GM23338 (cell line): ENCODE data around the gene NUTM2F. TPM values are rescaled to one million over a fixed set of nuclear protein-coding genes. Genes with fewer than 3 reads are reported as not detected.

Experiments used
- ATAC-seq: fragments of 200-7000 bp; cut with Tn5 transposase; 3 replicates; pipeline ENCODE4 v1.9.1; 2020
- DNase-seq: peaks from one replicate; pipeline ENCODE4 v3.0.0-alpha.2; 2015; ENCODE audit warnings: low spot score
- H2AFZ ChIP-seq: fragments of 200-600 bp; sonication (generic); 2 replicates; pipeline ENCODE4 v1.8.0; 2016; ENCODE audit warnings: antibody characterized with exemption, mild to moderate bottlenecking, moderate library complexity
- H3F3A ChIP-seq: fragments of 200-600 bp; sonication (generic); replicated peaks from 2 replicates; pipeline ENCODE4 v1.8.0; 2017; ENCODE audit warnings: antibody characterized with exemption, mixed run types, low read depth
- H3K27ac ChIP-seq: fragments of 200-600 bp; sonication (generic); 2 replicates; pipeline ENCODE4 v1.6.1; 2016; ENCODE audit warnings: low read depth
- H3K27me3 ChIP-seq: fragments of 200-600 bp; sonication (generic); 2 replicates; pipeline ENCODE4 v1.8.0; 2016; ENCODE audit warnings: mild to moderate bottlenecking, mixed run types, moderate library complexity; ENCODE audit not compliant: insufficient read depth
- H3K36me3 ChIP-seq: fragments of 200-600 bp; sonication (generic); 2 replicates; pipeline ENCODE4 v1.8.0; 2016; ENCODE audit warnings: mild to moderate bottlenecking; ENCODE audit not compliant: insufficient read depth
- H3K4me1 ChIP-seq: fragments of 200-600 bp; sonication (generic); 2 replicates; pipeline ENCODE4 v1.8.0; 2016; ENCODE audit warnings: mild to moderate bottlenecking, moderate library complexity; ENCODE audit not compliant: insufficient read depth
- H3K4me2 ChIP-seq: fragments of 200-600 bp; sonication (generic); 2 replicates; pipeline ENCODE4 v1.7.1; 2017; ENCODE audit warnings: mixed run types
- H3K4me3 ChIP-seq: fragments of 200-600 bp; sonication (generic); 2 replicates; pipeline ENCODE4 v1.6.1; 2016; ENCODE audit warnings: mixed run types
- H3K79me2 ChIP-seq: fragments of 200-600 bp; sonication (generic); replicated peaks from 2 replicates; pipeline ENCODE4 v1.8.0; 2017; ENCODE audit warnings: mild to moderate bottlenecking; ENCODE audit not compliant: insufficient read depth
- H3K9me2 ChIP-seq: fragments of 200-600 bp; sonication (generic); 2 replicates; pipeline ENCODE4 v1.8.0; 2017; ENCODE audit not compliant: insufficient read depth
- H4K20me1 ChIP-seq: fragments of 200-600 bp; sonication (generic); replicated peaks from 2 replicates; pipeline ENCODE4 v1.8.0; 2017; ENCODE audit warnings: mild to moderate bottlenecking; ENCODE audit not compliant: insufficient read depth
- H3K27ac Mint-ChIP-seq: 2 replicates; pipeline ENCODE4 v1.8.0; 2020; ENCODE audit warnings: inconsistent platforms, mild to moderate bottlenecking, moderate library complexity, mixed read lengths
- H3K27me3 Mint-ChIP-seq: 3 replicates; pipeline ENCODE4 v1.8.0; 2022; ENCODE audit warnings: low read depth, mild to moderate bottlenecking, moderate library complexity, mixed read lengths, inconsistent platforms; ENCODE audit not compliant: insufficient read depth, poor library complexity
- H3K36me3 Mint-ChIP-seq: 3 replicates; pipeline ENCODE4 v1.8.0; 2021; ENCODE audit warnings: low read depth, mild to moderate bottlenecking, inconsistent platforms, moderate library complexity, mixed read lengths
- H3K4me1 Mint-ChIP-seq: 3 replicates; pipeline ENCODE4 v1.8.0; 2020; ENCODE audit warnings: mild to moderate bottlenecking, inconsistent platforms, mixed read lengths
- H3K4me3 Mint-ChIP-seq: 3 replicates; pipeline ENCODE4 v1.8.0; 2021; ENCODE audit warnings: moderate library complexity, mild to moderate bottlenecking, inconsistent platforms, mixed read lengths
- H3K9me3 Mint-ChIP-seq: 3 replicates; pipeline ENCODE4 v1.8.0; 2020; ENCODE audit warnings: moderate library complexity, mild to moderate bottlenecking, inconsistent platforms, mixed read lengths
- CREB1 ChIP-seq: fragments of 250-450 bp; sonication (Bioruptor Pico); IDR thresholded peaks from 2 replicates; pipeline ENCODE4 v1.5.0; 2020; ENCODE audit warnings: low read depth, mild to moderate bottlenecking, moderate library complexity
- EZH2 ChIP-seq: fragments of 200-600 bp; sonication (generic); IDR thresholded peaks from one replicate; pipeline ENCODE4 v1.8.0; 2017; ENCODE audit warnings: antibody characterized with exemption, mild to moderate bottlenecking, low read depth; ENCODE audit not compliant: unreplicated experiment
- EZH2phosphoT487 ChIP-seq: fragments of 200-600 bp; sonication (generic); IDR thresholded peaks from one replicate; pipeline ENCODE4 v1.8.1; 2018; ENCODE audit warnings: antibody characterized with exemption; ENCODE audit not compliant: unreplicated experiment
- POLR2AphosphoS5 ChIP-seq: IDR thresholded peaks from 2 replicates; pipeline ENCODE4 v1.6.1; 2016; ENCODE audit warnings: antibody characterized with exemption, low read depth
- STAT1 ChIP-seq: IDR thresholded peaks from one replicate; pipeline ENCODE4 v1.6.1; 2016; ENCODE audit warnings: antibody characterized with exemption; ENCODE audit not compliant: unreplicated experiment
- ZNF114 ChIP-seq: fragments of 250-450 bp; sonication (Bioruptor Pico); IDR thresholded peaks from 2 replicates; pipeline ENCODE4 v1.5.0; 2020; ENCODE audit warnings: mild to moderate bottlenecking, moderate library complexity
- polyA plus RNA-seq: library from polyadenylated mRNA; unstranded; fragments of >200 nt; fragmentation: Nextera tagmentation; extraction: Ambion mirVana; gene quantifications from 2 replicates; pipeline ENCODE4 v1.2.1, GENCODE V29; 2016
- total RNA-seq: library from RNA; depleted of rRNA; stranded (reverse); fragments of >200 nt; shearing (Covaris generic); gene quantifications from 2 replicates; pipeline ENCODE4 v1.2.3, GENCODE V29; 2014
- TF ChIP-seq, protein P1 (sequence below): IDR thresholded peaks from one replicate; pipeline ENCODE4 v1.6.1; 2018; ENCODE audit warnings: antibody characterized with exemption; ENCODE audit not compliant: unreplicated experiment
- TF ChIP-seq, protein P2 (sequence below): fragments of 250-450 bp; sonication (Bioruptor Pico); IDR thresholded peaks from 2 replicates; pipeline ENCODE4 v1.5.0; 2020; ENCODE audit warnings: mild to moderate bottlenecking, moderate library complexity

The NUTM2F gene
- total and polyA plus RNA-seq, 2 experiments from 2014 or later = 0.19 to 0.45 TPM

DNA sequence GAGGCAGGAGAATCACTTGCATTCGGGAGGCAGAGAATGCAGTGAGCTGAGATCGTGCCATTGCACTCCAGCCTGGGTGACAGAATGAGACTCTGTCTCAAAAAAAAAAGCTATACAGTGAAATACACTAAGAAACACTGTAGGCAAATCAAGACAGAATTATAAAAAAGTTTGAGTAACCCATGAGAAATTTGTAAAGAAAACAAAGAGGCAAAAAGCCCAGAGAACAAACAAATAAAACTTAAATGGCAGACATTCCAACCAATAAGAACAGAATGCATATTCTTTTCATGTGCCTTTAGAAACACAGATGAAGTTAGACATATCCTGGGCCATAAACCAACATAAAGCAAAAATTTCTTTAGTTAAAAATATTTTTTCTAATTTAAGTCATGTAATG, 38.8 kb downstream of the NUTM2F start:
- Histone ChIP-seq H3K4me2 (no peak overlapping the region), H3K4me1 (no peaks in the 10 kb centered on the region; the same call in 1 of the 2 replicates), H3K4me3 (no peak overlapping the region), H3F3A (no peaks in the 10 kb centered on the region), H4K20me1 (no peaks in the 10 kb centered on the region), H3K36me3 (peaks cover 5% of the 10 kb centered on the region), H3K79me2 (no peaks in the 10 kb centered on the region), H2AFZ (no peak overlapping the region), H3K27ac (no peak overlapping the region), H3K27me3 (no peaks in the 10 kb centered on the region), H3K9me2 (no peaks in the 10 kb centered on the region)
- Mint-ChIP-seq H3K9me3 (peaks cover 5% of the 10 kb centered on the region), H3K4me3 (no peak overlapping the region), H3K27ac (no peak overlapping the region), H3K27me3 (peaks cover 1% of the 10 kb centered on the region), H3K36me3 (peaks cover 38% of the 10 kb centered on the region), H3K4me1 (no peaks in the 10 kb centered on the region)
- TF ChIP-seq ZNF114 (no peak), STAT1 (no peak), CREB1 (no peak), EZH2phosphoT487 (no peak), EZH2 (no peak)
- TF ChIP-seq, protein P1, sequence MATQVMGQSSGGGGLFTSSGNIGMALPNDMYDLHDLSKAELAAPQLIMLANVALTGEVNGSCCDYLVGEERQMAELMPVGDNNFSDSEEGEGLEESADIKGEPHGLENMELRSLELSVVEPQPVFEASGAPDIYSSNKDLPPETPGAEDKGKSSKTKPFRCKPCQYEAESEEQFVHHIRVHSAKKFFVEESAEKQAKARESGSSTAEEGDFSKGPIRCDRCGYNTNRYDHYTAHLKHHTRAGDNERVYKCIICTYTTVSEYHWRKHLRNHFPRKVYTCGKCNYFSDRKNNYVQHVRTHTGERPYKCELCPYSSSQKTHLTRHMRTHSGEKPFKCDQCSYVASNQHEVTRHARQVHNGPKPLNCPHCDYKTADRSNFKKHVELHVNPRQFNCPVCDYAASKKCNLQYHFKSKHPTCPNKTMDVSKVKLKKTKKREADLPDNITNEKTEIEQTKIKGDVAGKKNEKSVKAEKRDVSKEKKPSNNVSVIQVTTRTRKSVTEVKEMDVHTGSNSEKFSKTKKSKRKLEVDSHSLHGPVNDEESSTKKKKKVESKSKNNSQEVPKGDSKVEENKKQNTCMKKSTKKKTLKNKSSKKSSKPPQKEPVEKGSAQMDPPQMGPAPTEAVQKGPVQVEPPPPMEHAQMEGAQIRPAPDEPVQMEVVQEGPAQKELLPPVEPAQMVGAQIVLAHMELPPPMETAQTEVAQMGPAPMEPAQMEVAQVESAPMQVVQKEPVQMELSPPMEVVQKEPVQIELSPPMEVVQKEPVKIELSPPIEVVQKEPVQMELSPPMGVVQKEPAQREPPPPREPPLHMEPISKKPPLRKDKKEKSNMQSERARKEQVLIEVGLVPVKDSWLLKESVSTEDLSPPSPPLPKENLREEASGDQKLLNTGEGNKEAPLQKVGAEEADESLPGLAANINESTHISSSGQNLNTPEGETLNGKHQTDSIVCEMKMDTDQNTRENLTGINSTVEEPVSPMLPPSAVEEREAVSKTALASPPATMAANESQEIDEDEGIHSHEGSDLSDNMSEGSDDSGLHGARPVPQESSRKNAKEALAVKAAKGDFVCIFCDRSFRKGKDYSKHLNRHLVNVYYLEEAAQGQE = no peak
- DNase-seq (no peak), ATAC-seq (no peak)

DNA sequence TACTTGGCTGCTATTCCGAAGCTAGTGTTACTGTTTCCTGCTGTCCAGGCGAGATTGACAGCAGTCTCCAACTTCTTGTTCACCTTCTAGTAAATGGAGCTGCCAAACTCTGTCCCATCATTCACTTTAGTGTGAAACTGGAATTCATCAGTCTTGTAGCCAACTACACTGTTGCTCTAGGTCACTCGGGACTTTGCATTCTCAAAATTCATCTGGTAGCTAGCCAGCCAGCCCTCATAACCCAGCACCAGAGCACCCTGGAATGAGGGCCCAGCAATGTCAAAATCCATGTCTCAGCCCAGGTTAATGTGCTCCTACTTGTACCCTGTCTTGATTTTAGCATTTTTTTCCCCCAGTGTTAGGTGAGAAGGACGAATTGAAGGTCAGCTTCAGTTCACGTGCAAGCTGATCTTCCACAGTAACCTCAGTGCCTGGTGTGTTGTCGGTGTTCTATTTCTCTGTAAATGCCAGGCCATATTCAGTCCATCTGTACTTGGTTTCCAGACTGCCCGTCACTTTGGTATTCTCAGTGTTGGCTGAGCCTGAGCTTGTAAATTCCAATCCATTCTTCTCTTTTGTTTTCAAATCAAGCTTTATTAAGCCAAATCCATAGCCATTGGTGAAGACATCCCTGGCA, 40.4 kb downstream of the NUTM2F start:
- Histone ChIP-seq H3F3A (no peaks in the 10 kb centered on the region), H3K4me2 (no peak overlapping the region), H3K36me3 (peaks cover 5% of the 10 kb centered on the region), H4K20me1 (no peaks in the 10 kb centered on the region), H3K79me2 (no peaks in the 10 kb centered on the region), H3K27ac (no peak overlapping the region), H3K27me3 (no peaks in the 10 kb centered on the region), H3K9me2 (no peaks in the 10 kb centered on the region), H3K4me3 (no peak overlapping the region), H2AFZ (no peak overlapping the region), H3K4me1 (no peaks in the 10 kb centered on the region)
- Mint-ChIP-seq H3K9me3 (peaks cover 5% of the 10 kb centered on the region), H3K27ac (peak overlapping the region; percentile 31; the same call in 1 of the 2 replicates), H3K36me3 (peaks cover 36% of the 10 kb centered on the region), H3K4me3 (no peak overlapping the region), H3K4me1 (no peaks in the 10 kb centered on the region), H3K27me3 (peaks cover 1% of the 10 kb centered on the region)
- DNase-seq (no peak), ATAC-seq (no peak)
- TF ChIP-seq, protein P1 = no peak
- no peak for TF ChIP-seq STAT1
- TF ChIP-seq, protein P2, sequence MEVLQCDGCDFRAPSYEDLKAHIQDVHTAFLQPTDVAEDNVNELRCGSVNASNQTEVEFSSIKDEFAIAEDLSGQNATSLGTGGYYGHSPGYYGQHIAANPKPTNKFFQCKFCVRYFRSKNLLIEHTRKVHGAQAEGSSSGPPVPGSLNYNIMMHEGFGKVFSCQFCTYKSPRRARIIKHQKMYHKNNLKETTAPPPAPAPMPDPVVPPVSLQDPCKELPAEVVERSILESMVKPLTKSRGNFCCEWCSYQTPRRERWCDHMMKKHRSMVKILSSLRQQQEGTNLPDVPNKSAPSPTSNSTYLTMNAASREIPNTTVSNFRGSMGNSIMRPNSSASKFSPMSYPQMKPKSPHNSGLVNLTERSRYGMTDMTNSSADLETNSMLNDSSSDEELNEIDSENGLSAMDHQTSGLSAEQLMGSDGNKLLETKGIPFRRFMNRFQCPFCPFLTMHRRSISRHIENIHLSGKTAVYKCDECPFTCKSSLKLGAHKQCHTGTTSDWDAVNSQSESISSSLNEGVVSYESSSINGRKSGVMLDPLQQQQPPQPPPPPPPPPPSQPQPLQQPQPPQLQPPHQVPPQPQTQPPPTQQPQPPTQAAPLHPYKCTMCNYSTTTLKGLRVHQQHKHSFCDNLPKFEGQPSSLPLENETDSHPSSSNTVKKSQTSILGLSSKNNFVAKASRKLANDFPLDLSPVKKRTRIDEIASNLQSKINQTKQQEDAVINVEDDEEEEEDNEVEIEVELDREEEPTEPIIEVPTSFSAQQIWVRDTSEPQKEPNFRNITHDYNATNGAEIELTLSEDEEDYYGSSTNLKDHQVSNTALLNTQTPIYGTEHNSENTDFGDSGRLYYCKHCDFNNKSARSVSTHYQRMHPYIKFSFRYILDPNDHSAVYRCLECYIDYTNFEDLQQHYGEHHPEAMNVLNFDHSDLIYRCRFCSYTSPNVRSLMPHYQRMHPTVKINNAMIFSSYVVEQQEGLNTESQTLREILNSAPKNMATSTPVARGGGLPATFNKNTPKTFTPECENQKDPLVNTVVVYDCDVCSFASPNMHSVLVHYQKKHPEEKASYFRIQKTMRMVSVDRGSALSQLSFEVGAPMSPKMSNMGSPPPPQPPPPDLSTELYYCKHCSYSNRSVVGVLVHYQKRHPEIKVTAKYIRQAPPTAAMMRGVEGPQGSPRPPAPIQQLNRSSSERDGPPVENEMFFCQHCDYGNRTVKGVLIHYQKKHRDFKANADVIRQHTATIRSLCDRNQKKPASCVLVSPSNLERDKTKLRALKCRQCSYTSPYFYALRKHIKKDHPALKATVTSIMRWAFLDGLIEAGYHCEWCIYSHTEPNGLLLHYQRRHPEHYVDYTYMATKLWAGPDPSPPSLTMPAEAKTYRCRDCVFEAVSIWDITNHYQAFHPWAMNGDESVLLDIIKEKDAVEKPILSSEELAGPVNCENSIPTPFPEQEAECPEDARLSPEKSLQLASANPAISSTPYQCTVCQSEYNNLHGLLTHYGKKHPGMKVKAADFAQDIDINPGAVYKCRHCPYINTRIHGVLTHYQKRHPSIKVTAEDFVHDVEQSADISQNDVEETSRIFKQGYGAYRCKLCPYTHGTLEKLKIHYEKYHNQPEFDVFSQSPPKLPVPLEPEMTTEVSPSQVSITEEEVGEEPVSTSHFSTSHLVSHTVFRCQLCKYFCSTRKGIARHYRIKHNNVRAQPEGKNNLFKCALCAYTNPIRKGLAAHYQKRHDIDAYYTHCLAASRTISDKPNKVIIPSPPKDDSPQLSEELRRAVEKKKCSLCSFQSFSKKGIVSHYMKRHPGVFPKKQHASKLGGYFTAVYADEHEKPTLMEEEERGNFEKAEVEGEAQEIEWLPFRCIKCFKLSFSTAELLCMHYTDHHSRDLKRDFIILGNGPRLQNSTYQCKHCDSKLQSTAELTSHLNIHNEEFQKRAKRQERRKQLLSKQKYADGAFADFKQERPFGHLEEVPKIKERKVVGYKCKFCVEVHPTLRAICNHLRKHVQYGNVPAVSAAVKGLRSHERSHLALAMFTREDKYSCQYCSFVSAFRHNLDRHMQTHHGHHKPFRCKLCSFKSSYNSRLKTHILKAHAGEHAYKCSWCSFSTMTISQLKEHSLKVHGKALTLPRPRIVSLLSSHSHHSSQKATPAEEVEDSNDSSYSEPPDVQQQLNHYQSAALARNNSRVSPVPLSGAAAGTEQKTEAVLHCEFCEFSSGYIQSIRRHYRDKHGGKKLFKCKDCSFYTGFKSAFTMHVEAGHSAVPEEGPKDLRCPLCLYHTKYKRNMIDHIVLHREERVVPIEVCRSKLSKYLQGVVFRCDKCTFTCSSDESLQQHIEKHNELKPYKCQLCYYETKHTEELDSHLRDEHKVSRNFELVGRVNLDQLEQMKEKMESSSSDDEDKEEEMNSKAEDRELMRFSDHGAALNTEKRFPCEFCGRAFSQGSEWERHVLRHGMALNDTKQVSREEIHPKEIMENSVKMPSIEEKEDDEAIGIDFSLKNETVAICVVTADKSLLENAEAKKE = no peak
- TF ChIP-seq POLR2AphosphoS5 = no peak
